Smooth muscle cell (in vitro differentiated cells): ENCODE results near the gene TMEM63A. TPM values are rescaled to one million over a fixed set of nuclear protein-coding genes. Genes with fewer than 3 reads are reported as not detected.
A peak's percentile ranks its signal among the peaks of the same experiment; 100 is the strongest.

Experiments
- DNase-seq: peaks from one replicate; lab custom pipeline; 2025; ENCODE audit not compliant: unreplicated experiment; lab: John Stamatoyannopoulos, UW
- H2AFZ ChIP-seq: fragments of 200-600 bp; sonication (generic); 2 replicates; pipeline ENCODE4 v1.6.0; 2016; ENCODE audit warnings: antibody characterized with exemption, low read depth, mild to moderate bottlenecking
- H3F3A ChIP-seq: fragments of 200-600 bp; sonication (generic); 2 replicates; pipeline ENCODE4 v1.6.0; 2017; ENCODE audit warnings: antibody characterized with exemption, low read depth
- H3K27ac ChIP-seq: fragments of 200-600 bp; sonication (generic); 2 replicates; pipeline ENCODE4 v1.5.1; 2016; ENCODE audit warnings: low read depth, mild to moderate bottlenecking
- H3K27me3 ChIP-seq: fragments of 200-600 bp; sonication (generic); 2 replicates; pipeline ENCODE4 v1.6.1; 2016; ENCODE audit warnings: low read depth, mild to moderate bottlenecking
- H3K36me3 ChIP-seq: fragments of 200-600 bp; sonication (generic); 2 replicates; pipeline ENCODE4 v1.5.1; 2016; ENCODE audit warnings: low read depth
- H3K4me1 ChIP-seq: fragments of 200-600 bp; sonication (generic); 2 replicates; pipeline ENCODE4 v1.5.1; 2016; ENCODE audit warnings: low read depth
- H3K4me2 ChIP-seq: fragments of 200-600 bp; sonication (generic); 2 replicates; pipeline ENCODE4 v1.6.0; 2016; ENCODE audit warnings: mild to moderate bottlenecking
- H3K4me3 ChIP-seq: fragments of 200-600 bp; sonication (generic); 2 replicates; pipeline ENCODE4 v1.5.1; 2016; ENCODE audit warnings: mild to moderate bottlenecking
- H3K79me2 ChIP-seq: fragments of 200-600 bp; sonication (generic); 2 replicates; pipeline ENCODE4 v1.6.0; 2016; ENCODE audit warnings: low read depth, mild to moderate bottlenecking
- H3K9ac ChIP-seq: fragments of 200-600 bp; sonication (generic); 2 replicates; pipeline ENCODE4 v1.6.0; 2016; ENCODE audit warnings: low read depth
- H3K9me3 ChIP-seq: fragments of 200-600 bp; sonication (generic); replicated peaks from 2 replicates; pipeline ENCODE4 v1.5.1; 2016; ENCODE audit warnings: low read depth
- H4K20me1 ChIP-seq: fragments of 200-600 bp; sonication (generic); 2 replicates; pipeline ENCODE4 v1.6.0; 2016; ENCODE audit warnings: low read depth
- WGBS: methylation state at CpG from one replicate; pipeline ENCODE4 v1.1.7; 2016; ENCODE audit warnings: low lambda C conversion rate; 5-methylcytosine and 5-hydroxymethylcytosine counted together
- polyA plus RNA-seq: library from polyadenylated mRNA; unstranded; fragments of >200 nt; fragmentation: Nextera tagmentation; extraction: Ambion mirVana; gene quantifications from 2 replicates; pipeline ENCODE4 v1.2.1, GENCODE V29; 2016
- total RNA-seq: library from RNA; depleted of rRNA; stranded (reverse); fragments of >200 nt; gene quantifications from 2 replicates; pipeline ENCODE4 v1.2.3, GENCODE V29; 2014
- TF ChIP-seq, protein P1 (sequence below): fragments of 200-600 bp; sonication (generic); IDR thresholded peaks from 2 replicates; pipeline ENCODE4 v1.5.1; 2017; ENCODE audit warnings: borderline replicate concordance, mild to moderate bottlenecking, antibody characterized with exemption; ENCODE audit not compliant: insufficient read depth, poor library complexity, severe bottlenecking

The TMEM63A gene
- total and polyA plus RNA-seq, 2 experiments from 2014 or later: 10.9 to 12.0 TPM

GRCh38 chr1:225923381-225923691, 41.2 kb upstream of the TMEM63A start:
- peak overlapping the region; percentile 73 for H3K27ac ChIP-seq
- H3K4me3 ChIP-seq: peak overlapping the region; percentile 83
- H2AFZ ChIP-seq: peak overlapping the region; percentile 88
- H4K20me1 ChIP-seq: no peaks in the 10 kb centered on the region
- no peaks in the 10 kb centered on the region for H3K36me3 ChIP-seq
- no peaks in the 10 kb centered on the region for H3F3A ChIP-seq
- H3K27me3 ChIP-seq: no peaks in the 10 kb centered on the region
- 13% methylated on average over 8 of the region's 8 CpGs for WGBS
- peaks cover 9% of the 10 kb centered on the region for H3K79me2 ChIP-seq
- H3K4me2 ChIP-seq: peak overlapping the region; percentile 95
- TF ChIP-seq, protein P1, sequence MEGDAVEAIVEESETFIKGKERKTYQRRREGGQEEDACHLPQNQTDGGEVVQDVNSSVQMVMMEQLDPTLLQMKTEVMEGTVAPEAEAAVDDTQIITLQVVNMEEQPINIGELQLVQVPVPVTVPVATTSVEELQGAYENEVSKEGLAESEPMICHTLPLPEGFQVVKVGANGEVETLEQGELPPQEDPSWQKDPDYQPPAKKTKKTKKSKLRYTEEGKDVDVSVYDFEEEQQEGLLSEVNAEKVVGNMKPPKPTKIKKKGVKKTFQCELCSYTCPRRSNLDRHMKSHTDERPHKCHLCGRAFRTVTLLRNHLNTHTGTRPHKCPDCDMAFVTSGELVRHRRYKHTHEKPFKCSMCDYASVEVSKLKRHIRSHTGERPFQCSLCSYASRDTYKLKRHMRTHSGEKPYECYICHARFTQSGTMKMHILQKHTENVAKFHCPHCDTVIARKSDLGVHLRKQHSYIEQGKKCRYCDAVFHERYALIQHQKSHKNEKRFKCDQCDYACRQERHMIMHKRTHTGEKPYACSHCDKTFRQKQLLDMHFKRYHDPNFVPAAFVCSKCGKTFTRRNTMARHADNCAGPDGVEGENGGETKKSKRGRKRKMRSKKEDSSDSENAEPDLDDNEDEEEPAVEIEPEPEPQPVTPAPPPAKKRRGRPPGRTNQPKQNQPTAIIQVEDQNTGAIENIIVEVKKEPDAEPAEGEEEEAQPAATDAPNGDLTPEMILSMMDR: no peak
- peak overlapping the region; percentile 78 for H3K9ac ChIP-seq
- DNase-seq: no peak
- H3K9me3 ChIP-seq: no peaks in the 10 kb centered on the region
- peaks cover 6% of the 10 kb centered on the region for H3K4me1 ChIP-seq

DNA sequence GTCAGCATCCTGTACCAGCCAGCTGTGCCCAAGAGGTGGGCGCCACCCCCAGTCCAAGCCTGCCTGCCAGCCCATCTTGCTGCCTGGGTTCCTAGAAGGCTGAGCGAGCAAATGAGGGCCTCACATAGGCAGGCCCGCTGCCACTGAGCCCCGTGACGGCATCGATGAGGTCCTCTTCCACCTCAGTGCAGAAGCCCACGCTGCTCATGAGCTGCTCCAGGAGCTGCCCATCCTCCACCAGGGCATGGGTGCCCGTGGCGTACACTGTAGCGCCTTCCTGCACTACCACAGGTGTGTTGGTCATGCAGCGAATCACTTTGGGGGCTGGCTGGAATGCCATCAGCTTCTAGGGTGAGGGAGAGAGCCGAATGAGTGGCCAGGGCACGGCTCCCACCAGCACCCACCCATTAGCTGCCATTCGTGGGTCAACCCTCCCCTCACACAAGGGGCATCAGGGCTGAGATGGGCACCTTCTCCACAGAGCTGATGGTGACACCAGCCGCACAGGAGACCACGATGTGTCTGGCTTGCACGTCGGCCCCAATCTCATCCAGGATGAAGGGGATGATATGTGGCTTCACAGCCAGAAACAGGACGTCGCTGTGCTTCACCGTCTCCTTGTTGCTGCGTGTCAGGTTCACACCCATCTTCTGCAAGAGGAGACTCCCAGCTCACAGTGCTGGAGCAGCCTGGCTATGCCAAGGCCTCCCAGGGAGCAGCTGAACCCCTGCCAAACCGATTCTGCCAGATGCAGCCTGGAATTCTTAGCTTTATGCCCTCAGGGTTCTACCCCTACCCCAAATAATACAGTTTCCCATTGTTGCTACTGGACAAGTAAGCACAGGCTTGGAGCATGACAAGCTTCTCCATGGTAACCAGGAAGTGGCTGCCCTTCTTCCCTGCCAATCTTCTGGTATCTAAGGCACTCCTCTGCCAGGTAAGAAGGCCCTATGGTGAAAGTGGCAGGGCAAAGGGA, 39.8 kb upstream of the TMEM63A start:
- WGBS: 97% methylated on average over 23 of the region's 23 CpGs
- H3K27ac ChIP-seq: no peak overlapping the region

GRCh38 chr1:225919906-225920305, 37.7 kb upstream of the TMEM63A start:
- H3K27ac ChIP-seq: no peak overlapping the region
- H3K27me3 ChIP-seq: no peaks in the 10 kb centered on the region
- no peak for DNase-seq
- H3K4me1 ChIP-seq: peaks cover 6% of the 10 kb centered on the region
- H3K36me3 ChIP-seq: no peaks in the 10 kb centered on the region
- TF ChIP-seq, protein P1: no peak
- H3K9ac ChIP-seq: no peak overlapping the region
- H2AFZ ChIP-seq: no peak overlapping the region
- 92% methylated on average over 5 of the region's 5 CpGs for WGBS
- no peaks in the 10 kb centered on the region for H3F3A ChIP-seq
- no peaks in the 10 kb centered on the region for H4K20me1 ChIP-seq
- no peaks in the 10 kb centered on the region for H3K9me3 ChIP-seq
- H3K4me3 ChIP-seq: no peak overlapping the region
- H3K4me2 ChIP-seq: no peak overlapping the region
- H3K79me2 ChIP-seq: peaks cover 9% of the 10 kb centered on the region

More for the DNA sequence above, 39.8 kb upstream of the TMEM63A start:
- H3K4me3 ChIP-seq: no peak overlapping the region
- no peak overlapping the region for H3K9ac ChIP-seq
- DNase-seq: no peak
- H3K36me3 ChIP-seq: no peaks in the 10 kb centered on the region
- peaks cover 6% of the 10 kb centered on the region for H3K4me1 ChIP-seq
- no peak overlapping the region for H2AFZ ChIP-seq
- TF ChIP-seq, protein P1: no peak
- H3K79me2 ChIP-seq: peaks cover 9% of the 10 kb centered on the region
- no peaks in the 10 kb centered on the region for H3K27me3 ChIP-seq
- no peaks in the 10 kb centered on the region for H4K20me1 ChIP-seq
- H3K9me3 ChIP-seq: no peaks in the 10 kb centered on the region
- H3K4me2 ChIP-seq: no peak overlapping the region
- no peaks in the 10 kb centered on the region for H3F3A ChIP-seq
